GM23248 (cell line): ENCODE results near the gene CACNA1B.

Experiments
- EZH2 ChIP-seq: fragments of 200-600 bp; sonication (generic); IDR thresholded peaks from 2 replicates; pipeline ENCODE4 v1.6.1; 2018; ENCODE audit warnings: antibody characterized with exemption, mild to moderate bottlenecking; ENCODE audit not compliant: insufficient read depth, poor library complexity, severe bottlenecking
- EZH2phosphoT487 ChIP-seq: fragments of 200-600 bp; sonication (generic); IDR thresholded peaks from 2 replicates; pipeline ENCODE4 v1.6.1; 2018; ENCODE audit warnings: antibody characterized with exemption, moderate library complexity, mild to moderate bottlenecking, low read depth; ENCODE audit not compliant: insufficient read depth

- TF ChIP-seq EZH2: no peak
- no peak for TF ChIP-seq EZH2phosphoT487
These were observed 183.3 kb downstream of the CACNA1B start for GRCh38 chr9:138060881-138061280.
